Measurements from ENCODE around the gene LIMCH1.

- TF ChIP-seq, protein P1, sequence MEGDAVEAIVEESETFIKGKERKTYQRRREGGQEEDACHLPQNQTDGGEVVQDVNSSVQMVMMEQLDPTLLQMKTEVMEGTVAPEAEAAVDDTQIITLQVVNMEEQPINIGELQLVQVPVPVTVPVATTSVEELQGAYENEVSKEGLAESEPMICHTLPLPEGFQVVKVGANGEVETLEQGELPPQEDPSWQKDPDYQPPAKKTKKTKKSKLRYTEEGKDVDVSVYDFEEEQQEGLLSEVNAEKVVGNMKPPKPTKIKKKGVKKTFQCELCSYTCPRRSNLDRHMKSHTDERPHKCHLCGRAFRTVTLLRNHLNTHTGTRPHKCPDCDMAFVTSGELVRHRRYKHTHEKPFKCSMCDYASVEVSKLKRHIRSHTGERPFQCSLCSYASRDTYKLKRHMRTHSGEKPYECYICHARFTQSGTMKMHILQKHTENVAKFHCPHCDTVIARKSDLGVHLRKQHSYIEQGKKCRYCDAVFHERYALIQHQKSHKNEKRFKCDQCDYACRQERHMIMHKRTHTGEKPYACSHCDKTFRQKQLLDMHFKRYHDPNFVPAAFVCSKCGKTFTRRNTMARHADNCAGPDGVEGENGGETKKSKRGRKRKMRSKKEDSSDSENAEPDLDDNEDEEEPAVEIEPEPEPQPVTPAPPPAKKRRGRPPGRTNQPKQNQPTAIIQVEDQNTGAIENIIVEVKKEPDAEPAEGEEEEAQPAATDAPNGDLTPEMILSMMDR (IDR thresholded peaks at IDR 0.05 in 2 of 3, conservative IDR thresholded peaks at IDR 0.05 in 1 of 3; ENCODE audit: borderline replicate concordance in 1 of 3, insufficient read depth in 1 of 3, low read depth in 2 of 3, low read length in 2 of 3), result no peak
- no peak for TF ChIP-seq POLR2A (IDR thresholded peaks at IDR 0.05; ENCODE audit: borderline replicate concordance, extremely low read depth, insufficient read depth, insufficient read length)
Observed at GRCh38 chr4:41652971-41653370, 115.0 kb downstream of the LIMCH1 start.
